Neural crest cell (in vitro differentiated cells): ENCODE data around the gene OR6B1. TPM values are rescaled to one million over a fixed set of nuclear protein-coding genes. Genes with fewer than 3 reads are reported as not detected.

Experiments used
- DNase-seq: peaks from one replicate; pipeline ENCODE4 v3.0.0; 2021; ENCODE audit warnings: low read depth, mixed read lengths, low spot score
- H3K27ac Mint-ChIP-seq: one replicate; pipeline ENCODE4 v1.8.0; 2021; ENCODE audit warnings: mild to moderate bottlenecking, mixed read lengths; ENCODE audit not compliant: unreplicated experiment
- H3K27me3 Mint-ChIP-seq: 2 replicates; pipeline ENCODE4 v1.8.0; 2021; ENCODE audit warnings: low read depth, mild to moderate bottlenecking, mixed read lengths
- H3K36me3 Mint-ChIP-seq: 2 replicates; pipeline ENCODE4 v1.8.0; 2021; ENCODE audit warnings: low read depth, mild to moderate bottlenecking, mixed read lengths
- H3K4me1 Mint-ChIP-seq: 2 replicates; pipeline ENCODE4 v1.8.0; 2021; ENCODE audit warnings: mixed read lengths
- H3K4me3 Mint-ChIP-seq: one replicate; pipeline ENCODE4 v1.8.0; 2021; ENCODE audit warnings: mild to moderate bottlenecking, mixed read lengths
- H3K9me3 Mint-ChIP-seq: 2 replicates; pipeline ENCODE4 v1.8.0; 2021; ENCODE audit warnings: mixed read lengths
- total RNA-seq: library from RNA; stranded (reverse); gene quantifications from 2 replicates; pipeline ENCODE4 v1.2.1, GENCODE V29; 2021
- TF ChIP-seq, protein P1 (sequence below): fragments of 200-600 bp; sonication (generic); conservative IDR thresholded peaks from 2 replicates; pipeline ENCODE4 v1.5.0; 2021; ENCODE audit warnings: antibody characterized with exemption, mild to moderate bottlenecking

The OR6B1 gene
- total RNA-seq, 1 donor from 2014 or later = not detected

DNA sequence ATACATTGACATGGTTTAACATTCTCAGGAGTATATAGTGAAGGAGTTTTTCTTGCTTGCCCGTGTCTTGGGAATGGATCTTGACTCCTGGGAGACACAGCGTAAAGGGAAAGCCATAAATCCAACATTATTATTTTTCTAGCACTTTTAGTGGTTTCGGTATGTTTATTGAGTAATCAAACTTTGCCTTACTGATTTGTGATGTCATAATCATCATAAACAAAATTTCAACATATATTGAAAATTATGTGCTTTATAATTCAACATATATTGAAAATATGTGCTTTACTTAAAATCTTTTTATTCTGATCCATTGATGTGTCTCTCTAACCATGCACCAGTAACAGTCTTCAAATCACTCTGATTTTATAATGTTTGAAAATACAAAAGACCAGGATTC is 28.4 kb downstream of the OR6B1 start:
- TF ChIP-seq, protein P1, sequence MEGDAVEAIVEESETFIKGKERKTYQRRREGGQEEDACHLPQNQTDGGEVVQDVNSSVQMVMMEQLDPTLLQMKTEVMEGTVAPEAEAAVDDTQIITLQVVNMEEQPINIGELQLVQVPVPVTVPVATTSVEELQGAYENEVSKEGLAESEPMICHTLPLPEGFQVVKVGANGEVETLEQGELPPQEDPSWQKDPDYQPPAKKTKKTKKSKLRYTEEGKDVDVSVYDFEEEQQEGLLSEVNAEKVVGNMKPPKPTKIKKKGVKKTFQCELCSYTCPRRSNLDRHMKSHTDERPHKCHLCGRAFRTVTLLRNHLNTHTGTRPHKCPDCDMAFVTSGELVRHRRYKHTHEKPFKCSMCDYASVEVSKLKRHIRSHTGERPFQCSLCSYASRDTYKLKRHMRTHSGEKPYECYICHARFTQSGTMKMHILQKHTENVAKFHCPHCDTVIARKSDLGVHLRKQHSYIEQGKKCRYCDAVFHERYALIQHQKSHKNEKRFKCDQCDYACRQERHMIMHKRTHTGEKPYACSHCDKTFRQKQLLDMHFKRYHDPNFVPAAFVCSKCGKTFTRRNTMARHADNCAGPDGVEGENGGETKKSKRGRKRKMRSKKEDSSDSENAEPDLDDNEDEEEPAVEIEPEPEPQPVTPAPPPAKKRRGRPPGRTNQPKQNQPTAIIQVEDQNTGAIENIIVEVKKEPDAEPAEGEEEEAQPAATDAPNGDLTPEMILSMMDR = no peak
- no peak overlapping the region for H3K4me3 Mint-ChIP-seq
- DNase-seq = no peak

DNA sequence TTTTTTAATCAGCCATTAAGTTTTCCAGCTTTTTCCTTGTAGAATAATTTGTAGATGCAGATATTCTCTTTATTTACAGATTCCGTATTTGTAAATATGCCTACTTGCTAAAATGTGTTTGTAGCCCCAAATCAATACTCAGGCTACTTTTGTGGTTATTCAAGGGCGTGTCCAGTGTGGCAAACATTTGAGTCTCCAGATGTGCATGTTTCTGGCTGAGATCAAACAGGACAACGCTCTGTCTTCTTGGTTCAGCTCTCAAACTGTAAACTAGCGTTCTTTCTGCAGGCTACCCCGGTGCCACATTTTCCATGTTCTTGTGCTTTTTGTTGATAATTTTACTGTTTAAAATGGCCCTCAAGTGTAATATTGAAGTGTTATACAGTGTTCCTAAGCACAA is 32.4 kb downstream of the OR6B1 start:
- no peaks in the 10 kb centered on the region for H3K9me3 Mint-ChIP-seq
- H3K36me3 Mint-ChIP-seq = no peaks in the 10 kb centered on the region
- DNase-seq = no peak
- no peak overlapping the region for H3K27ac Mint-ChIP-seq
- H3K4me1 Mint-ChIP-seq = no peaks in the 10 kb centered on the region
- TF ChIP-seq, protein P1 = no peak
- no peak overlapping the region for H3K4me3 Mint-ChIP-seq
- H3K27me3 Mint-ChIP-seq = no peaks in the 10 kb centered on the region

More for the DNA sequence above, 28.4 kb downstream of the OR6B1 start:
- H3K27me3 Mint-ChIP-seq = no peaks in the 10 kb centered on the region
- no peak overlapping the region for H3K27ac Mint-ChIP-seq
- H3K36me3 Mint-ChIP-seq = no peaks in the 10 kb centered on the region
- no peaks in the 10 kb centered on the region for H3K4me1 Mint-ChIP-seq
- H3K9me3 Mint-ChIP-seq = no peaks in the 10 kb centered on the region

DNA sequence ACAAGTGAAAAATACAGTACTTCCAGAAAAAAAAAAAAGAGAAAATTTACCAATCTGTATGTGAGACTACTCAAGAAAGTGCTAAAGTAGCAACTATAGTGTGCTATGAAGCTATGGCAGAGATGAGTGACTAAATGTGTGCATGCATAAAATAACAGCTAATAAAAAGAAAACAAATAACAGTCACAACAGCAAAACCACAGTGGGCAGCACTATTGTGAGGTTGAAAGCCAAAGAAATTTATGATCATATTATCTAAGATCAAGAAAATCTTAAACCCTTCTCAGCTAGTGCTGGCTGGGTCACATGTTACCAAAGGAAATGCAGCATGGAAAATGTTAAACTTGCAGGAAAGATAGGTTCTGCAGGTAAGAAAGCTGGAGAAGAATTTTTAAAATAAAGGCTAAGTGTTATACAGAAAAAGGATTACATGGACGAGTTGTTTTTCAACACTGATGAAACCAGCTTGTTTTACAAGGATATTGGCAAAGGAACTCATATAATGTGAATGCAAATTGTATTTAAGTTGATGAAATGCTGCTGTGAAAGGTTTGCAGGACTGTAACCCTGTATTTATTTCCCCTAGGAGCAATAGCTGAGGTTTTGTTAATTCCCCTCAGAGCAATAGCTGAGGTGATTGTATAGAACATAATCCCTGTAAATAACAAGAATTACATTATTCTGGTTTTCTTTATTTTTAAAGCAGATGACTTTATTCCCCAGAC is 33.0 kb downstream of the OR6B1 start:
- Mint-ChIP-seq H3K36me3 (no peaks in the 10 kb centered on the region), H3K27ac (no peak overlapping the region), H3K4me3 (no peak overlapping the region), H3K9me3 (no peaks in the 10 kb centered on the region), H3K27me3 (no peaks in the 10 kb centered on the region), H3K4me1 (no peaks in the 10 kb centered on the region)
- DNase-seq = no peak
- TF ChIP-seq, protein P1 = no peak

DNA sequence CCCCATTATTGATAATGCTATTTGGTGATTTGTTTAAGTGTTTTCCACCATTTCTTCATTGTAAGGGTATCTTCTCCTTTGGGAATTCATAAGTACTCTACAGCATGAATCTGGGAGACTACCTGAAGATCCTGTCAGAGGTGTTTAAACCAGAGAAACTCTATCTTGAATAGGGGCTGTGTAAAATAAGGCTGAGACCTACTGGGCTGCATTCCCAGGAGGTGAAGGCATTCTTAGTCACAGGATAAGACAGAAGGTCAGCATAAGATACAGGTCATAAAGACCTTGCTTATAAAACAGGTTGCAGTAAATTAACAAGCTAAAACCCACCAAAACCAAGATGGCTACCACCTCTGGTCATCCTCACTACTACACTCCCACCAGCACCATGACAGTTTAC is 35.3 kb downstream of the OR6B1 start:
- no peak for DNase-seq
- no peaks in the 10 kb centered on the region for H3K36me3 Mint-ChIP-seq
- no peaks in the 10 kb centered on the region for H3K27me3 Mint-ChIP-seq
- H3K9me3 Mint-ChIP-seq = no peaks in the 10 kb centered on the region
- TF ChIP-seq, protein P1 = no peak
- no peak overlapping the region for H3K27ac Mint-ChIP-seq
- no peaks in the 10 kb centered on the region for H3K4me1 Mint-ChIP-seq
- H3K4me3 Mint-ChIP-seq = no peak overlapping the region

DNA sequence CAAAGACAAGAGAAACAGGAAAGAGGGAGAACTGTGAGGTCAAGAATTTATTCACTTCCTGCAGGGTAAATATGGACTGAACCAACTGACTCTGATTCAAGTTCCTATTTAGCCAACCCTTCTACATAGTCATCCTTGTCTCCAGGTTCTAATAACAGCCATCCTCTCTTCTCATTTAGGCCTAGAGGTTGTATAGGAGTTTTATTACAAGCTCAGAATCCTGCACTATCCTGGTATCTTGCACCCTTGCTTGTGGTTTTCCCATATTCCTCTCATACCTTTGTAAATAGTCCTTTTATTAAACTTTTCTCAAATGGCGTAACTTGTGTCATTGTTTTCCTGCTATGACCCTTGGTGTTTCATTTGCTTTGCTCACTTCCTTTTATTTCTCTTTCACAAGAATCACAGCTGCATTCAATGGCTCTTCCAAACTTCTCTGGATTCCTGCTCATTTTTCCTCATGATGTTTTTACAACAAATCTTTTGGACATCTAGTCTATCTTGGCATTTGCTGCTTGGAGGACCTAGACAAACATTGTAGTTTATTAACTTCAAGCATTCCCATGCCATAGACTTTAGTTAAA is 36.3 kb downstream of the OR6B1 start:
- H3K36me3 Mint-ChIP-seq = no peaks in the 10 kb centered on the region
- no peaks in the 10 kb centered on the region for H3K27me3 Mint-ChIP-seq
- no peaks in the 10 kb centered on the region for H3K9me3 Mint-ChIP-seq
- DNase-seq = no peak
- H3K27ac Mint-ChIP-seq = no peak overlapping the region
- H3K4me1 Mint-ChIP-seq = no peaks in the 10 kb centered on the region
- no peak overlapping the region for H3K4me3 Mint-ChIP-seq
- TF ChIP-seq, protein P1 = no peak
